NCI-H345 treated with DMSO at 0.1 percent for 48 hours (cell line): ENCODE results near the gene CHMP4B.

Source experiments
- DNase-seq: peaks from one replicate; lab custom pipeline; 2025; ENCODE audit not compliant: unreplicated experiment; lab: John Stamatoyannopoulos, UW

Gene CHMP4B

DNA sequence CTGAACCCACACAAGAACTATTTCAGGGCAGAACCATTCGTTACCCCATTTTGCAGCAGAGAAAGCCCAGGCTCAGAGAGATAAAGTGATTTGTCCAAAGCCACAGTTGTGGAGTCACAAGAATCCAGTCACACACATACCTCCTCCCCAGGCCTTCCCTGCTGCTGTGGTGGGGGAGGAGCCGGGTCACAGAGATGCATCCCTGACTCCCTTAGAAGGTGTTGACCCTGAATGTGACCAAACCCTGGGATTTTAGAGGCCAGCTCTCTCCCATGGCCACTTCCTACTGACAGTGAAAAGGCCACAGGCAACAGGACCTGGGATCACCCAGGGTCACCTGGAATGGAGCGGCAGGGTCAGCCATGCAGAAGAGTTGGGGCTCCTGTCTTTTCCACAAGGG lies 48.6 kb downstream of the CHMP4B start:
- no peak for DNase-seq

- no peak for DNase-seq
Observed at GRCh38 chr20:33861458-33861857, 50.3 kb downstream of the CHMP4B start.

- DNase-seq = no peak
Observed at GRCh38 chr20:33862709-33863403, 51.7 kb downstream of the CHMP4B start.

- no peak for DNase-seq
Observed at GRCh38 chr20:33863440-33864323, 52.5 kb downstream of the CHMP4B start.

DNA sequence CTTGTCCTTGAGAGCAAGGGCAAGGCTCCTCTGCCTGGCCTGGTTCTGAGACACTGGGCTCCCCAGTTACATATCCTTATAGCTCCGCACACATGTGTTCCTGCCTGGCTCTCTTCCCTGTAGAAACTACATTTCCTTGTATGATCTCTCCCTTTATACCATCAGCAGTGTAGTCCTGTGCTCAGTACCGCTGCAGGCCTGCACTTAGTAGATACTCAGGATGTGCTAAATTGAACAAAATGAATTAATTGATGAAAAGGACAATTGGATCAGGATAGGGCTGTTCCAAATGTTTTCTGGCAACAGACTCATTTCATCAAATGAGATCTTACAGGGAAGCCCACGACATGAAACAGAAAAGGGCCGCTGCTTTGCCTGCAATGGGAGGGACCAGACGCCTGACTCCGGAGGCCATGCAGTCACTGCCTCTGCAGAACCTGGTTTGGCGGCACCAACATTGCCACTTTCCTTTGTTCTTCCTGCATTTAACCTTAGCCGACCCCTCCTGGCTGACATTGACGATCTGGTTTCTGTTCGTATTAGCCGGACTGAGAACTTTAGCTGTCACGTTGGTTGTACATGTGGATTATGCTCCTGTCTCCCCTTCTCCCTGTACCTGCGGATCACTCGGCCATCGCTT lies 53.3 kb downstream of the CHMP4B start:
- DNase-seq = no peak

DNA sequence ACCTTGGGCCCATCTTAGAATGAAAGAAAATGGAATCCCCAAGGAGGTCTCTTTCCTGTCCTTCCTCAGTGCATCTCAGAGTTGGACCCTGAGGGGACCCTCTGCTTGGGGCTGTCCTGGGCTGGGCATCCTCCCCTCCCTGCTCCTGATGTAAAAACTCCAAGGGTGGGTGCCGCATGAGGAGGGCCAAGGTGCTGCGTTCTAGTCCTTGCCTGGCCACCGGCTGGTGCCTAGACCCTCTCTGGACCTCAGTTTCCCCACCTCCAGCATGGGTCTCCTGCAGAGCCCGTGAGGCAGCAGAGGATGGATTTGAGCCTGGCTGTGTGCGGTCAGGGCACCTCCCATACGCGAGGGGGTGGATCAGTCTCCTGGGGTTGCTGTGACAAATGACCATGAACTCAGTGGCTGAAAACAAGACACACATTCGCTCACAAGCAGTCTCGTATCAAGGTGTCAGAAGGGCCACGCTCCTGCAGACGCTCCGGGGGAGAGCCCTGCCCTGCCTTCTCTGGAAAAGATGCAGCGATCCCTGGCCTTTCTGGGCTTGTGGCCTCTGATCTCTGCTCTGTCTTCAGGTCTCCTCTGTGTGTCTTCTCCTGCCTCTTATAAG lies 54.7 kb downstream of the CHMP4B start:
- no peak for DNase-seq

- DNase-seq = no peak
Observed at GRCh38 chr20:33866398-33867100, 55.4 kb downstream of the CHMP4B start.

- no peak for DNase-seq
Observed at GRCh38 chr20:33868042-33868441, 56.9 kb downstream of the CHMP4B start.

DNA sequence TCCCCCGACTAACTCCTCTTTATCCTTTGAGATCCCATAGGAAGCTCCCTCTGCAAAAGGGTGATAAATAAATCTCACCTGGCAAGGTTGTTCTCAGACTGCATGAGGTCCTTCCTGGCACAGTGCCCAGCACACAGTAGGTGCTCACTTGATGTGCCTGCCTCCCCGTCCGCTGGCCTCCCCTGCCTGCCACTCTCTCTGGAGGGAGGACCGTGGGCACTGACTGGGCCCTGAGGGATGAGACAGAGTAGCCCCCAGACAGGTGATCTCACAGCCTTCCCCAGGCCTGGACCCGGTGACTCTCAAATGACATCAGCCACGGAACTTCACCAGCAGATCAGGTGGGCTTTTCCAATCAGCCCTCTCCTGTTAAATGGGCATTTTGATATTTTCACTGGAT lies 57.4 kb downstream of the CHMP4B start:
- DNase-seq = no peak

- no peak for DNase-seq
Observed at GRCh38 chr20:33869283-33869682, 58.1 kb downstream of the CHMP4B start.

DNA sequence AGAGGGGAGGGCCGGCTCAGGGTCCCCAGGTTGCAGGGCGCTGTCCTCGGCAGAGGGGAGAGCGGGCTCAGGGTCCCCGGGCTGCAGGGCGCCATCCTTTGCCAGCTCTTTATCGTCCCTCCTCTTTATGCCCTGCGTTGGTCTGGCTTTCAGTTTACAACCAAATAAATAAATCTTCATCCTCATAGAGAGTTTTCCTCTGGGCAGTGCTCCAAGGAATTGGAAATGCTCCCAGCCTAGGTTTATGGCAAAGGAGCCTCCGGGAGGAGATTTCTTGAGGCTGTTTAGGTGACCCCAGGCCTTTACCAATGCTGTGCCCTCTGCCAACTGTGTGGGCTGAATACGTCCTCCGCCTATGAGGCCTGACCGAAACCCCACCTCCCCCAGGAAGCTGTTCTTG lies 60.2 kb downstream of the CHMP4B start:
- DNase-seq = no peak

DNA sequence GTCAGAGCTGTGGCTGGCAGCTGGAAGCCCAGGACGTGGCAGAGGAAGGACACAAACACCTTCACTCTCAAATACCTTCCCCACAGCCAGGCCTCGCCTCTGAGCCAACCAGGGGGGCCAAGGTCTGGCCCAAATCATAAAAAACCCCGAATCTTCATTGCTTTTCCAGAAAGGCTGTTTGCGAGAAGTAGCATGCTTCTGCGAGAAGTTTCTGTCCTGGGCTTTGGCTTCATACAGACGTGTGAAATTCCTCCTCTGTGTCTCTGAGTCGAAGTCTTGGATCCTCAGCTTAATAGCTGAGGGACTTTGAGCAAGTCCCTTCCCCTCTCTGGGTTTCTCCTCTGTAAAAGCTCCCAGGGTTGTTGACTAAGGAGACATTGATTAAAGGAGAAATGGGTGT lies 63.0 kb downstream of the CHMP4B start:
- no peak for DNase-seq

DNA sequence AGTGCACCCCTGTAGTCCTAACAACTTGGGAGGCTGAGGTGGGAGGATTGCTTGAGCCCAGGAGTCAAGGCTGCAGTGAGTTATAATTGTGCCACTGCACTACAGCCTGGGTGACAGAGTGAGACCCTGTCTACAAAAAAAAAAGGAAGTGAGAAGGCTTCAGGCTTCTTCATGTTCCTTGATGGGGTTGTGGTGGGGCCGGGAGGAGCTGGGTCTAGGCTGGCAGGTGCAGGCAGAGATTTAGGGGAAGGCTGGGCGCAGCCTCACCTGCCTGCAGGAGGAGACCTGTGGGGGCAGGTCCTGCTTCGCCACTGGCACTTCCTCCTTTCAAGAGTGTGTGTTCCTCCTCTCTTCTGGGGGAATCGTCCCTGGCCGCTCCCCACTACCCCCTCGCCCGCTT lies 63.9 kb downstream of the CHMP4B start:
- no peak for DNase-seq

- no peak for DNase-seq
Observed at GRCh38 chr20:33875534-33876026, 64.4 kb downstream of the CHMP4B start.

DNA sequence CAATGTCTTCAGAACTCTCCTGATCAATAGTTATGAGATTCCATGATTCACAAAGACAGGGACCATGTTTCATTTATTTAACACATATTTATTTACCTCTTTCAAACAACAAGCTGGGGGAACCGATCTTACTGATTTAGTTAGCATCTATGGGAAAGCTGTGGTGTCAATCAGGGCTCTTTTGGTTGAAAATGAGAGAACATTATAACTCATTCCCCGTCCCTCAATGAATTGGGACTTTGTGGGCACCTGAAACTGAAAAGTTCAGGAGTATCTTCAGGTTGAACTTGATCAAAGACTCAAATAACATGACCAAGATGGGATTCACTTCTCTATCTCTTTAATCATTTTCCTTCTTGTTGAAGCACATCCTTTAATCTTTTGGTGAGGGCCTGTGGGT lies 67.4 kb downstream of the CHMP4B start:
- DNase-seq = no peak

- DNase-seq = no peak
Observed at GRCh38 chr20:33880396-33880795, 69.2 kb downstream of the CHMP4B start.

DNA sequence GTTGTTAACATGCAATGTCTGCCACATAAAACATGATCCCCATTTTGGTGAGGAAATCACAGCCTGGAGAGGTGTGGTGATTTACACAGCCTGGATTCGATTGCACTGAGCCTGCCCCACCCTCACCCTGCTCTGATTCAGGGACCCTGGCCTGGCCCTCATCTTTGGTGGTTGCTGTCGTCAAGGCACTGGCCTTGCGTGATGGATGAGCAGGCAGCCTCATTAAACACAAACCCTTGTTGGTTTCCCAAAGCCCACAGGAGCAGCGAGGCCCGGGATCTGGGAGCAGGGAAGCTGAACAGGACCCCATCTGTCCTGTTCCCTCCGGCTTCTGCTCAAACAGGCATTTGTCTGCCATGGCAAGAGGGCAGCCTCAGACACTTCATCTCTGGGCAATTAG lies 70.8 kb downstream of the CHMP4B start:
- no peak for DNase-seq

DNA sequence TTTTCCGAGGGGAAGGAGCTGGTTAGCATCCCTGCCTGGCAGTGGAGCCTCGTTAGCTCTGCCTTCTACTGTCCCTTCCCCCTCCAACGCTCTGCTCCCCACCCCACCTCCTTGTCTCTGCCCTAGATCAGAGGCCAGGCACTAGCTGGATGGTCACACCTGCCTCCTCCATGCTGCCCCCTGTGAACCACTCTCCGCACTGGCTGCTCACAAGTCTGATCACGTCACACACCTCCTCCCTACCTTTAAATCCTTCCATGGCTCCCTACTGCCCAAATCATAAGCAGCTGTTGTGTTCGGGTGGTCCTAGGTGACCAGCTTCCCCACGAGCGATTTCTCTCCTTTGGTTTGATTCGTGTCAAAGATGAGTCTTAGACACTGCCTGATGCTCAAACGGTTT lies 71.3 kb downstream of the CHMP4B start:
- DNase-seq = no peak

DNA sequence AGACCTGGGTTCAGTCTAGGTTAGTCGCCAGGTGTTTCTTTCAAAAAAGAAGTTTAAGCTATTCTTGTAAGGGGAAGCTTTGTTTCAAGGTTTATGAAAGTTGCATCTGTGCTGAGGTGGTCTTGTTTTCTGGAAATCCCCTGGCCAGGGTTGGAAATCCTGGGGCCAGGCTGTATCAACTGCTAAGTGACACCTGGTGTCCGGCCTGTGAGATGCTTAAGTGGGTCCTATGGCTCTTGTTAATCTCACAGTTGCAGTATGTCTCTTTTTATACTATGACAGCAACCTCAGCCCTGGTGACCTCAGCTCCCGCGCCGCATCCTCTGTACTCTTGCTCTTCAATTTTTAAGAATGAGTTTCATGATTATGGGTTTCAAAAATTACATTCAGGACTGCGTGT lies 72.0 kb downstream of the CHMP4B start:
- no peak for DNase-seq

- no peak for DNase-seq
Observed at GRCh38 chr20:33884633-33885032, 73.5 kb downstream of the CHMP4B start.

DNA sequence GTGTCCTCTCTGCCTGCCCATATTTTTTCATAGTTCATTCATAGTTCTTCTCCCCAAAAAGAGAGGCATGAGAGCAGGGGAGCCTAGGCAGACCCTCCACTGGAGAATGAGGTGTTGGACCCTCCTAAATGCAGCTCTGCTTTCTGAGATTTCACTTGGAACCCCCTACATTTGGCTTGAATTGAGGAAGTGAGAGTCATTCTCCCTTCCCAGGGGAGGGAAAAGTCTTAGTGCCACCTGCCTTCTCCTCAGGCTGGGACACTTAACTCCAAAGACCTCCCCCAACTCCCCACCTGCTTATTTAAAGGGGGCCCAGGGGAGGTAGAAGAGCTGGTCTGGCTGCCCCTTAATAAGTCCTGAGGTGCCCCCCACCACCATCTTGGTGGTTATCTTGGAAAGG lies 78.2 kb downstream of the CHMP4B start:
- no peak for DNase-seq
